Measurements from ENCODE around the gene FOXL1. TPM values are rescaled to one million over a fixed set of nuclear protein-coding genes. Genes with fewer than 3 reads are reported as not detected.

Gene FOXL1
- total and polyA plus RNA-seq, 10 donors = 0.03 to 0.29 (median 0.07) TPM; not detected in 7

- no peaks in the 10 kb centered on the region for H3K36me3 ChIP-seq
- WGBS, 5 donors = 85 to 95% (median 91%) methylated on average over 4 of the region's 4 CpGs
- H3K4me3 ChIP-seq = no peak overlapping the region
- no peak overlapping the region for H3K27ac ChIP-seq
- peaks cover 0 to 56% (median 18%) of the 10 kb centered on the region in 7 donors for H3K27me3 ChIP-seq (replicated peaks in 1 of 7)
- H3K9me3 ChIP-seq = no peaks in the 10 kb centered on the region
- intact Hi-C loops (cut with DNase I; ENCODE audit: low total_unique reads) = no loop called here
- no peak for TF ChIP-seq POLR2AphosphoS5 (IDR thresholded peaks at IDR 0.05)
- TF ChIP-seq POLR2A (IDR thresholded peaks at IDR 0.05) = no peak
- no peak for TF ChIP-seq CTCF (IDR thresholded peaks at IDR 0.05 in 8 of 11, conservative IDR thresholded peaks at IDR 0.05 in 3 of 11)
- H3K4me1 ChIP-seq = no peaks in the 10 kb centered on the region
- DNase-seq = no peak
Observed at GRCh38 chr16:86590501-86591144, 12.3 kb downstream of the FOXL1 start.

DNA sequence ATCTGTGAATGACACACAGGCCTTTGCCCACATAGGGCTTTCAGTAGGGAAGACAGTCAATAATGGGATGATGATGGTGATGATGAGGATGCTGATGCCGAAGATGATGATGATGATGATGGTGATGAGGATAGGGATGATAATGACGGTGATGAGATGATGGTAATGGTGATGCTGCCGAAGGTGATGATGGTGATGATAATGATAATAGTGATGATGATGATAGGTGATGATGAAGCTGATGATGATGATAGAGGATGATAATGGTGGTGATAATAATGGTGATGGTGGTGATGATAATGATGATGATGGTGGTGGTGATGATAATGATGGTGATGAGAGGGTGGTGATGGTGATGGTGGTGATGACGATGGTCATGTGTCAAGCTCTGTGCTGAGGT is 12.9 kb downstream of the FOXL1 start:
- H3K4me3 ChIP-seq = no peak overlapping the region
- no peaks in the 10 kb centered on the region for H3K4me1 ChIP-seq
- DNase-seq = no peak
- peaks cover 0 to 56% (median 18%) of the 10 kb centered on the region in 7 donors for H3K27me3 ChIP-seq (replicated peaks in 1 of 7)
- intact Hi-C loops (cut with DNase I; ENCODE audit: low total_unique reads) = no loop called here
- TF ChIP-seq POLR2AphosphoS5 (IDR thresholded peaks at IDR 0.05) = no peak
- no peak for TF ChIP-seq POLR2A (IDR thresholded peaks at IDR 0.05)
- no peak for TF ChIP-seq CTCF (IDR thresholded peaks at IDR 0.05 in 8 of 11, conservative IDR thresholded peaks at IDR 0.05 in 3 of 11)
- H3K36me3 ChIP-seq = no peaks in the 10 kb centered on the region
- H3K27ac ChIP-seq = no peak overlapping the region
- WGBS, 5 donors = 87 to 95% (median 91%) methylated on average over 4 of the region's 4 CpGs
- no peaks in the 10 kb centered on the region for H3K9me3 ChIP-seq

- Histone ChIP-seq H3K36me3 (no peaks in the 10 kb centered on the region), H3K27ac (no peak overlapping the region), H3K27me3 (replicated peaks in 1 of 7) (peaks cover 0 to 83% (median 18%) of the 10 kb centered on the region in 7 donors), H3K4me3 (no peak overlapping the region), H3K9me3 (no peaks in the 10 kb centered on the region), H3K4me1 (no peaks in the 10 kb centered on the region)
- no peak for DNase-seq
- 58 to 67% (median 61%) methylated on average over 13 of the region's 13 CpGs for WGBS, 5 donors
- intact Hi-C loops (cut with DNase I; ENCODE audit: low total_unique reads) = no loop called here
- TF ChIP-seq POLR2AphosphoS5 (IDR thresholded peaks at IDR 0.05) (no peak), POLR2A (IDR thresholded peaks at IDR 0.05) (no peak), CTCF (IDR thresholded peaks at IDR 0.05 in 8 of 11, conservative IDR thresholded peaks at IDR 0.05 in 3 of 11) (no peak)
Observed at GRCh38 chr16:86593913-86594620, 15.7 kb downstream of the FOXL1 start.

DNA sequence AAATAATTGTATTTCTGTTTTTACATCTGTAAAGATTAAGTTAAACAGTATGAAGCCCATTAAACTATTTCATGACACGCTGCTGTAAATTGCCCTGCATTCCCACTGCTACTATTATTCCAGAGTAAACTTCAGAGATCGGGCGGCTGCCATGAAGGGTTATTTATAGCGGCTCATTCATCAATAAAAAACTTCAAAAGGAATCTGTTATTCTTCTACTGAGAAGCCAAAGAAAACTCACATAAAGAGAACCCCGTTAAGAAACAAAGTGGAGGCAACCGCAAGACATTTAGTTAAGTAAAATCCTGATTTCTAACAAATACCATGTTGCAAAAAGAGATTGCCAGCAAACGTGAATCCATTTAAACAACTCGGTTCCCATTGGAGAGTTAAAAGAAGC is 16.4 kb downstream of the FOXL1 start:
- H3K27ac ChIP-seq = no peak overlapping the region
- 83 to 88% (median 85%) methylated on average over 8 of the region's 8 CpGs for WGBS, 5 donors

More for the DNA sequence above, 16.4 kb downstream of the FOXL1 start:
- TF ChIP-seq POLR2AphosphoS5 (IDR thresholded peaks at IDR 0.05) (no peak), CTCF (IDR thresholded peaks at IDR 0.05 in 8 of 11, conservative IDR thresholded peaks at IDR 0.05 in 3 of 11) (no peak), POLR2A (IDR thresholded peaks at IDR 0.05) (no peak)
- no peaks in the 10 kb centered on the region for H3K4me1 ChIP-seq
- intact Hi-C loops (cut with DNase I; ENCODE audit: low total_unique reads) = no loop called here
- H3K27me3 ChIP-seq (replicated peaks in 1 of 7) = peaks cover 0 to 89% (median 18%) of the 10 kb centered on the region in 7 donors
- no peaks in the 10 kb centered on the region for H3K36me3 ChIP-seq
- H3K4me3 ChIP-seq = no peak overlapping the region
- no peaks in the 10 kb centered on the region for H3K9me3 ChIP-seq
- no peak for DNase-seq
